IMR-90 (cell line): ENCODE data around the gene CTNNA2. TPM values are rescaled to one million over a fixed set of nuclear protein-coding genes. Genes with fewer than 3 reads are reported as not detected.

ENCODE experiments used
- ATAC-seq: fragments of 200-7000 bp; cut with Tn5 transposase; 2 replicates; pipeline ENCODE4 v1.9.1; 2020; ENCODE audit warnings: low read depth, mild to moderate bottlenecking, moderate library complexity
- BruUV-seq: library from RNA; stranded (reverse); fragments of 400-500 nt; replicated peaks from 2 replicates; lab custom pipeline; 2021; lab: Mats Ljungman, UMichigan
- CTCF ChIA-PET: fragments of 300-600 bp; formaldehyde crosslinking; extraction: SDS; loops from one replicate; lab custom pipeline; 2021; ENCODE audit warnings: antibody characterized with exemption; lab: Yijun Ruan, JAX
- POLR2A ChIA-PET: fragments of 300-600 bp; sonication (Branson Sonifier 250); formaldehyde crosslinking; loops from one replicate; lab custom pipeline; 2022; ENCODE audit warnings: antibody characterized with exemption; ENCODE audit not compliant: unreplicated experiment; lab: Charles Lee
- DNase-seq: peaks from one replicate; pipeline ENCODE4 v3.0.0; 2013
- H2AFZ ChIP-seq: replicated peaks from 2 replicates; pipeline ENCODE3; 2013; ENCODE audit warnings: low read length, mild to moderate bottlenecking; ENCODE audit not compliant: poor library complexity
- H2AK5ac ChIP-seq: 2 replicates; pipeline ENCODE4 v1.6.1; 2013; ENCODE audit warnings: low read depth, low read length, inconsistent platforms
- H2AK9ac ChIP-seq: replicated peaks from 2 replicates; pipeline ENCODE3; 2013; ENCODE audit warnings: mild to moderate bottlenecking, low read depth, low read length, moderate library complexity; ENCODE audit not compliant: poor library complexity
- H2BK120ac ChIP-seq: 2 replicates; pipeline ENCODE4 v1.6.1; 2013; ENCODE audit warnings: low read depth, low read length, inconsistent platforms
- H2BK15ac ChIP-seq: 3 replicates; pipeline ENCODE4 v1.6.1; 2013; ENCODE audit warnings: low read depth, low read length, inconsistent platforms
- H2BK20ac ChIP-seq: 2 replicates; pipeline ENCODE4 v1.6.1; 2013; ENCODE audit warnings: low read depth, mild to moderate bottlenecking, inconsistent platforms, low read length, moderate library complexity
- H2BK5ac ChIP-seq: 2 replicates; pipeline ENCODE4 v1.6.1; 2013; ENCODE audit warnings: mild to moderate bottlenecking, low read depth, low read length, inconsistent platforms; ENCODE audit not compliant: poor library complexity, severe bottlenecking
- H3K14ac ChIP-seq: replicated peaks from 2 replicates; pipeline ENCODE4 v1.6.1; 2013; ENCODE audit warnings: low read depth, low read length, inconsistent platforms
- H3K18ac ChIP-seq: 2 replicates; pipeline ENCODE4 v1.6.1; 2013; ENCODE audit warnings: low read depth, low read length, control low read depth
- H3K23ac ChIP-seq: 2 replicates; pipeline ENCODE4 v1.6.1; 2013; ENCODE audit warnings: low read depth, low read length, inconsistent platforms
- H3K27ac ChIP-seq: 2 replicates; pipeline ENCODE4 v1.5.1; 2013; ENCODE audit warnings: mild to moderate bottlenecking, control low read depth, low read length; ENCODE audit not compliant: insufficient read depth
- H3K27me3 ChIP-seq: 2 replicates; pipeline ENCODE4 v1.6.1; 2013; ENCODE audit warnings: low read length; ENCODE audit not compliant: control insufficient read depth, insufficient read depth
- H3K36me3 ChIP-seq: 2 replicates; pipeline ENCODE4 v1.6.1; 2013; ENCODE audit warnings: low read length, mixed read lengths; ENCODE audit not compliant: control insufficient read depth, insufficient read depth
- H3K4ac ChIP-seq: 2 replicates; pipeline ENCODE4 v1.6.1; 2013; ENCODE audit warnings: low read depth, low read length, inconsistent platforms
- H3K4me1 ChIP-seq: 2 replicates; pipeline ENCODE4 v1.6.1; 2013; ENCODE audit warnings: low read length, mixed read lengths; ENCODE audit not compliant: control insufficient read depth, insufficient read depth
- H3K4me2 ChIP-seq: 2 replicates; pipeline ENCODE4 v1.6.1; 2013; ENCODE audit warnings: low read depth, mild to moderate bottlenecking, control low read depth, low read length, moderate library complexity
- H3K4me3 ChIP-seq: 2 replicates; pipeline ENCODE4 v1.5.1; 2013; ENCODE audit warnings: low read depth, mild to moderate bottlenecking, control low read depth, low read length, moderate library complexity; ENCODE audit not compliant: insufficient read depth
- H3K56ac ChIP-seq: 2 replicates; pipeline ENCODE4 v1.6.1; 2013; ENCODE audit warnings: low read length, inconsistent platforms; ENCODE audit not compliant: insufficient read depth; ENCODE audit errors: extremely low read depth
- H3K79me1 ChIP-seq, 2 experiments: 2 replicates each; pipeline ENCODE4 v1.6.1; 2013; ENCODE audit warnings: low read length in 2 of 2, inconsistent platforms in 1 of 2, low read depth in 1 of 2
- H3K9ac ChIP-seq: 2 replicates; pipeline ENCODE4 v1.6.1; 2013; ENCODE audit warnings: low read depth, low read length, control low read depth
- H3K9me1 ChIP-seq: 2 replicates; pipeline ENCODE4 v1.6.1; 2013; ENCODE audit warnings: low read length, inconsistent platforms; ENCODE audit not compliant: insufficient read depth
- H3K9me3 ChIP-seq: 2 replicates; pipeline ENCODE4 v1.6.1; 2013; ENCODE audit warnings: low read length; ENCODE audit not compliant: control insufficient read depth, insufficient read depth
- H4K20me1 ChIP-seq: 2 replicates; pipeline ENCODE4 v1.6.1; 2013; ENCODE audit warnings: low read length, inconsistent platforms; ENCODE audit not compliant: insufficient read depth
- H4K5ac ChIP-seq: 2 replicates; pipeline ENCODE4 v1.6.1; 2013; ENCODE audit warnings: mild to moderate bottlenecking, low read depth, low read length, control low read depth
- H4K8ac ChIP-seq, 2 experiments: 2 replicates each; pipeline ENCODE4 v1.6.1; 2013; ENCODE audit warnings: low read depth in 2 of 2, low read length in 2 of 2, control low read depth in 1 of 2, inconsistent platforms in 1 of 2
- H4K91ac ChIP-seq: 2 replicates; pipeline ENCODE4 v1.6.1; 2013; ENCODE audit warnings: low read depth, low read length, inconsistent platforms; ENCODE audit not compliant: insufficient read depth
- BHLHE40 ChIP-seq: fragments of 150-350 bp; IDR thresholded peaks from 2 replicates; pipeline ENCODE4 v1.6.1; 2016; ENCODE audit warnings: mild to moderate bottlenecking, low read depth, low read length
- WGBS, 2 experiments: methylation state at CpG; one replicate each; pipeline versions ENCODE4 v1.1.5 to v1.1.7; 2013; ENCODE audit warnings: missing lambda C conversion rate in 2 of 2; ENCODE audit not compliant: insufficient read length in 1 of 2; ENCODE audit errors: extremely low coverage in 2 of 2; 5-methylcytosine and 5-hydroxymethylcytosine counted together
- dilution Hi-C: fragments of 300-500 bp; cut with HindIII; formaldehyde crosslinking; loops from one replicate; pipeline ENCODE4 v1.14.3; 2018; ENCODE audit warnings: low sequenced_read_pairs; ENCODE audit not compliant: unreplicated experiment
- in situ Hi-C: fragments of 300-500 bp; cut with MboI; formaldehyde crosslinking; loops from 3 replicates; pipeline ENCODE4 v1.14.3; 2019; ENCODE audit warnings: low sequenced_read_pairs, inconsistent platforms, mixed read lengths
- intact Hi-C: fragments of 100-400 bp; cut with micrococcal nuclease; formaldehyde crosslinking; loops from 2 replicates; pipeline ENCODE4 v1.10.0; 2022
- polyA plus RNA-seq, 3 experiments: library from polyadenylated mRNA; depleted of rRNA; stranded (reverse); fragments of >200 nt; gene quantifications; 2 replicates each; pipeline ENCODE4 v1.2.3, GENCODE V29; 2012; ENCODE audit warnings: low replicate concordance in 1 of 3
- total RNA-seq: library from RNA; depleted of rRNA; stranded (reverse); fragments of >200 nt; gene quantifications from 2 replicates; pipeline ENCODE4 v1.2.3, GENCODE V29; 2012

Gene CTNNA2
- total and polyA plus RNA-seq, 2 of the 4 experiments (the other 2 are of a cell fraction), result not detected

- H3K18ac ChIP-seq, result no peak overlapping the region
- H4K91ac ChIP-seq, result no peak overlapping the region
- no peak overlapping the region for H2BK20ac ChIP-seq
- no peak for TF ChIP-seq BHLHE40
- intact Hi-C loops (no loop called here), in situ Hi-C loops (no loop called here), dilution Hi-C loops (no loop called here)
- no peak for DNase-seq
- CTCF ChIA-PET, result no interaction called here
- H3K9me1 ChIP-seq, result no peaks in the 10 kb centered on the region
- H3K27ac ChIP-seq, result no peak overlapping the region
- H3K9ac ChIP-seq, result no peak overlapping the region
- H4K5ac ChIP-seq, result no peak overlapping the region
- no peaks in the 10 kb centered on the region for H3K79me1 ChIP-seq
- no peaks in the 10 kb centered on the region for H3K9me3 ChIP-seq
- H2AFZ ChIP-seq, result no peak overlapping the region
- H3K27me3 ChIP-seq, result peaks cover 25% of the 10 kb centered on the region
- no peak overlapping the region for H2BK15ac ChIP-seq
- no peak overlapping the region for H3K14ac ChIP-seq
- no peak overlapping the region for H2AK9ac ChIP-seq
- H3K4me1 ChIP-seq, result no peaks in the 10 kb centered on the region
- no peaks in the 10 kb centered on the region for H4K20me1 ChIP-seq
- no peak overlapping the region for H4K8ac ChIP-seq
- H2BK120ac ChIP-seq, result no peak overlapping the region
- no peak for ATAC-seq
- POLR2A ChIA-PET, result no interaction called here
- WGBS, 2 experiments, result no CpG with 5 or more reads among the region's 3 CpGs
- no TSS peak for BruUV-seq
- no peak overlapping the region for H3K4me3 ChIP-seq
- no peak overlapping the region for H2BK5ac ChIP-seq
- no peaks in the 10 kb centered on the region for H3K36me3 ChIP-seq
- H3K56ac ChIP-seq, result no peak overlapping the region
- no peak overlapping the region for H3K23ac ChIP-seq
- H3K4ac ChIP-seq, result no peak overlapping the region
- H2AK5ac ChIP-seq, result no peak overlapping the region
- H3K4me2 ChIP-seq, result no peak overlapping the region
Measured at GRCh38 chr2:80298954-80299353, 786.1 kb downstream of the CTNNA2 start.
